ENCODE data around the gene HOXB3.

HOXB3 gene

DNA sequence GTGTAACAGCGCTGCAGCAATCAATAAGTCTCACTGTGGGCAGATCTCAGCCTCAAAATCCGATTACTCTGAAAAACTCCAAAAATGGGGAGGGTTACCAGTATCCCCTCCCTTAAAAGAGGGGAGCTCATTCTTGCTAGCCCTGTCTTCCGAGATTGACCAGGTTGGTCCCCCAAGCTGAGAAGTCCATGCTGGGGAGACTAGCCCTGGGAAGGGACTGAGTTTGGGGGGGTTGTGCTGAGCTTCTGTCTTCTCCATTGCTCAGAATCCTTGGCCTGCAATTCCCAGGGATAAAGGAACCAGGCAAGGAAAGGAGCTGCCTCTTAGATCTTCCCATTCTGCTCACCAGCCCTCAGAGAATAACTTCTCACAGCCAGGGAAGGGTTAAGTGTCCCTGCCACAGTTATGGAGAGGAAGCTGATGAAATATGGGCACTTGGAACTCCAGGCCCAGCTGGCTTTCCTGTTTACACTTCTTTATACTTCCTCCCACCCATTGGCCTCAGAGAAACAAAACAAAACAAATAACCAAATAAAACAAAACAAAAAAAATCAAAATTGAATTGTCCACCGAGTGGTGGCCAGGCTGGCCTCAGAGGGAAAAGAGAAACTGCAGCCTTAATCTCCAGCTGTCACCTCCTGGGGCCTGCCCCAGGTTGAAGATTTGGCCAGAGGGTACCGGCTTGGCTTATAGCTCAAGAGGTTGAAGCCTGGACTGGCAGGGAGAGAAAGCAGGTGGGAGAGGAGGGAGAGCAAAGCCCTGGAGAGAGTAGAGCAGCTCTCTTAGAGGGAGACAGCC is 2.6 kb downstream of the HOXB3 start:
- TF ChIP-seq, protein P1, sequence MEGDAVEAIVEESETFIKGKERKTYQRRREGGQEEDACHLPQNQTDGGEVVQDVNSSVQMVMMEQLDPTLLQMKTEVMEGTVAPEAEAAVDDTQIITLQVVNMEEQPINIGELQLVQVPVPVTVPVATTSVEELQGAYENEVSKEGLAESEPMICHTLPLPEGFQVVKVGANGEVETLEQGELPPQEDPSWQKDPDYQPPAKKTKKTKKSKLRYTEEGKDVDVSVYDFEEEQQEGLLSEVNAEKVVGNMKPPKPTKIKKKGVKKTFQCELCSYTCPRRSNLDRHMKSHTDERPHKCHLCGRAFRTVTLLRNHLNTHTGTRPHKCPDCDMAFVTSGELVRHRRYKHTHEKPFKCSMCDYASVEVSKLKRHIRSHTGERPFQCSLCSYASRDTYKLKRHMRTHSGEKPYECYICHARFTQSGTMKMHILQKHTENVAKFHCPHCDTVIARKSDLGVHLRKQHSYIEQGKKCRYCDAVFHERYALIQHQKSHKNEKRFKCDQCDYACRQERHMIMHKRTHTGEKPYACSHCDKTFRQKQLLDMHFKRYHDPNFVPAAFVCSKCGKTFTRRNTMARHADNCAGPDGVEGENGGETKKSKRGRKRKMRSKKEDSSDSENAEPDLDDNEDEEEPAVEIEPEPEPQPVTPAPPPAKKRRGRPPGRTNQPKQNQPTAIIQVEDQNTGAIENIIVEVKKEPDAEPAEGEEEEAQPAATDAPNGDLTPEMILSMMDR (IDR thresholded peaks at IDR 0.05): no peak
- TF ChIP-seq ZFX (IDR thresholded peaks at IDR 0.05; ENCODE audit: borderline replicate concordance): no peak
- H3K27ac ChIP-seq: peak overlapping the region; percentile 35

DNA sequence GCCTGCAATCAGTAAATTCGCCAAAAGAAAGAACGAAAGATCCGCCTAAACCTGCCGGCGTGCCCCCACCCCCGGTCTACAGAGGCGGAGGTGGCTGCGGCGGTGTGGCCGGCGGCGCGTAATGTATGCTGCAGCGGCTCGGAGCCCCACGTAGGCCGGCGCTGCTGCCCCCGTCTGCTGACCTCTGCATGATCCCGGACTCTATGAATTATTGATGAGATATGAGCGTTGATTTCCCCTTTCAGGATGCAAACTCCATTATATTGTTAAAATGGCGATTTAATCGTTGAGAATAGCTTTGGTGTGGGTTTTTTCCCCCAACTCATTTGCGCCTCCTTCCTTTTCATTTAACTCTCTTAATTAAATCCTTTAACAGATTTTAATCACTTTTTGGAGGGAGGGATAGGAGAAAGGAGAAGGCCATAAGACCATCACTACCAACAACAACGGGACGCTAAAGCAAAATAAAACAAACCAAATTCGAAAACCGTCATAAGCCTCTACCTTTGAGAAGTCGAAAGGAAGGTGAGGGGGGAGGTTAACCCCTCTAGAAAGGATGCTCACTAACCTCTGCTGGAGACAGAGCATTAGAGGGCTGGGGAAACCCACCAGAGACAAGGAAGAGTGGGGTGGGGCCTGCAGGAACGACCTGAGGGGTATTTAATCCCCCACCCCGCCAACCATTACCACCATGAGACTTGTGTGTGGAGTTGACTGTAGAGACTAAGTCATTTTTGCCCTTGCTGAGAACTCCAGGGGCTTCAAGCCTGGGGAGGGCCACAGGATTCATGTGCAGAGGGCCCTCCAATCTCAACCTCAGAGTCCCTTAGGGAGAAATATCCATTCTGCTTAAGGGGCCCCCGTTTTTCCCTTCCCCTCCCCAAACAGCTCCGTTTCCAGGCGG is 3.4 kb downstream of the HOXB3 start:
- no peak overlapping the region for H3K27ac ChIP-seq
- TF ChIP-seq ZFX (IDR thresholded peaks at IDR 0.05; ENCODE audit: borderline replicate concordance): no peak
- TF ChIP-seq, protein P1 (IDR thresholded peaks at IDR 0.05): no peak

DNA sequence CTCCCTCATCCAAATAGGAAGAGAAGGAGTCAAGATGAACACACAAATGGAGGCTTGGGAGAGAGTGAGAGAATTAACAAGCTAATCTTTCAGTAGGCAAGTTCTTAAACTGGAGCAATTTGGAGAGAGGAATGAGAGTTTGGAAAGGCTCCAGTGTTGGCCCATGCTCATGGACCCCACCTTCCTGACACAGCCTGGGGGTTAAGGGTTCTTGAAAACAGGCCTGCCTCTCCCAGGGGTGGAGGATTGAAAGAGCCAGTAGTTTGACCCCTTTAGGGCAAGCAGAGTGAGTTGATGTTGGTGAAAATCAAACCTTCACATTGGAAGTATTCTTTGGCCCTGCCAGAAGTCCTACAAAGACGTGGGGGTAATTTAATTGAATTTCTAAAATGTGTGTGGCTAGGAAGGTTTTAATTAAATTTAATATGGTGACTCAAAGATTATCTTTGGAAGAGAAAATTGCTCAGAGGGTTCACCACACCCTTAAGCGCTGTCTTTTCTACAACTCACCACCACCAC is 5.8 kb downstream of the HOXB3 start:
- TF ChIP-seq, protein P1 (IDR thresholded peaks at IDR 0.05): no peak
- TF ChIP-seq ZFX (IDR thresholded peaks at IDR 0.05; ENCODE audit: borderline replicate concordance): no peak
- H3K27ac ChIP-seq: no peak overlapping the region

DNA sequence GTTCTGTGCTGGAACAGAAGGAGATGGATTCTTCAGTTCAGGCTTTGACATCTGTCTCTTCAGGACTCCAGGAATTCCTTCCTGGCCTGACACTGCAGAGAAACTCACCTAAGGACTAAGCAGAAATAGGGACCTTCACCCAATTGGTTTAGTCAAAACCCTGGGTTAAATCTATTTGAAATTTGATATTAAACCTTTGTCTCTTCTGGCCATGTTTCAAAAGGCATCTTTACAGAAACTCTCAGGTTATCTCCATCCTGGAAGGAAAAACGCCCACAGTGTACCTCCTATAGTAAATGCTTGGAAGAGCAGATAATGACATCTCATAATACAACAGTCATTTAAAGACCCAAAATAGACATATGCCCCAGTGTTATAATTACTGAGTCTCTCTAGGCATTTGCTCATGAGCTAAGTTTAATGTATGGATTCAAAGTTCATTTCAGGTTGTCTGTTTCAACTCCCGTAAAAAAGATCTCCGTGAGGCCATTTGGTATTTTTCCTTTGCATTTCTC is 6.3 kb downstream of the HOXB3 start:
- no peak overlapping the region for H3K27ac ChIP-seq
- TF ChIP-seq, protein P1 (IDR thresholded peaks at IDR 0.05): no peak
- TF ChIP-seq ZFX (IDR thresholded peaks at IDR 0.05; ENCODE audit: borderline replicate concordance): no peak

DNA sequence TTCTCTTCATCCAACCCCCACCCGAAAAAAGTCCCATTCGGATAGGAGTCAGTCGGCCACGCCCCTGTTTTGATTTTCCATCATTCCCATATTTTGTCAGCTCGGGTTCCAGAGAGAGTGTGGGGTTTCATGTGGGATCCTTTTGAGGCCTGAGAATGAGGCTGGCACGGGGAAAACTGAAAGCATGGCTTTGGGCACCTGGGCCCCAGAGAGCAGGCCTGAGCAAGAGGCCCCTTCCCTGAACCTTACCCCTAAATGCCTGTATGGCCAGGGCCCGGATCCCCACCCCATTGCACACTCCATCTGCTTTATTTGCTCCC is 7.3 kb downstream of the HOXB3 start:
- TF ChIP-seq, protein P1 (IDR thresholded peaks at IDR 0.05): no peak
- no peak for TF ChIP-seq ZFX (IDR thresholded peaks at IDR 0.05; ENCODE audit: borderline replicate concordance)
- no peak overlapping the region for H3K27ac ChIP-seq

DNA sequence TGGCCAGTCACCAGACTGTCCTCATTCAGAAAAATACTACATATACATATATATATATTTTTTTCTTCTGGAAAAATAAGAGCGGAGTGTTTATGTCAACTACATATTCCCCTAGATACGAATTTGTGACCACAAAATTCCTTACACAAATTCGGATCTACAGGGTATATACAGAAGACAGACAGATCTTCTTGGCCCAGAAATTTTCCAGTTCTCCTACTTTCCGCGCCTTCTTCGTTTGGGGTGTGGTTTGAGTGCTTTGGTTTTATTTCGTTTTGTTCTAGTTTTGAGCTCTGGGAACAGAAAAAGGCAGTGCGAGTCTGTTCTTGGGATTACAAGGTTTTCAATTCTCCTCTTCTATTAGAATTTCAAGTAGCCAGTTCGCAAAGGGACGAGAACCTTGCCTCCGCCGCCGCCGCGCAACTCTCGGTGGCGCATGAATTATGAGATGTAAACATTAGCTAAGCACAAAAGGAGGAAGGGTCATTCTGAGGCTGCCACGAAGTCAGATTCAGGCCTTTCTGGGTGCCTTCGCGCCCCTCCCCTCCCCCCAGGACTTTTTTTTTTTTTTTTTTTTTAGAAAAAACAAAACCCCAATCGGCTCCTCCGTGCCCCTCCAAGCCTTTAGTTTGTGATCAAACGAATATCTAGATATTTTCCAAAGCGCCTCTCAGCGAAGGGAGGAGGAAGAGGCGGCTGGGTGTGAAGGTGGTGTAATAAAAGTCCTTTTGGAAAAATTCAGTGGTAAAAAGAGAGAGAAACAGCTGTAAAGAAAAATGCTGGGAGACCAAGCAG is 10.1 kb downstream of the HOXB3 start:
- no peak overlapping the region for H3K27ac ChIP-seq
- TF ChIP-seq, protein P1 (IDR thresholded peaks at IDR 0.05): no peak
- no peak for TF ChIP-seq ZFX (IDR thresholded peaks at IDR 0.05; ENCODE audit: borderline replicate concordance)

All from 22Rv1 (cell line).